ENCODE data around the gene CDH12.

- TF ChIP-seq CTCF (IDR thresholded peaks at IDR 0.05) (no peak), POLR2AphosphoS5 (IDR thresholded peaks at IDR 0.05) (no peak), POLR2A (IDR thresholded peaks at IDR 0.05) (no peak)
Measured at GRCh38 chr5:22835686-22836085, 17.5 kb downstream of the CDH12 start.
